Activated CD4-positive, CD25-positive, alpha-beta regulatory T cell (primary cell): ENCODE data around the gene TSPAN16.

Experiments
- DNase-seq, 4 experiments: peaks; one replicate each; lab custom pipeline; 2025; lab: John Stamatoyannopoulos, UW

The TSPAN16 gene

DNA sequence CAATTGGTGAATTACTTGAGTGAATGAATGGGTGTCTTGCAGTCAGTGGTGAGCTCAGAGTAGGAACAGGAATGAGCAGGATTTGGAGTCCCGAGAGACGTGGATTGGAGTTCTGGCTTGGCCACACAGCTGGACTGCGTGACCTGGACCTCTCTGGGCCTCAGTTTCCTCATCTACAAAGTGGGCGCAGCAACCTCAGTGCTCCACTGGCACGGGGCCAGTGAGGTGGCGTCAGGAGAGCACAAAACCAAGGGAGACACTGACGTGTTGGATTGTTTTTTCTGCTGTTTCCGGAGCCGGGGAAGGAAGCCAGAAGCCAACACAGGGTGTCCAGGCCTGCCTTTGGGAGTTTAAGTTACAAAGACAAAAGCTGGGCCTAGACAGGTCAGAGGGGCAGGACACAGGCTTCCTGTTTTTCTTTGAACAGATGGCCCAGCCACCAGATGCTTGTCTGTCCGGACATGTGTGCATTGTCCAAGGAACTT lies 27.1 kb upstream of the TSPAN16 start:
- no peak for DNase-seq

DNA sequence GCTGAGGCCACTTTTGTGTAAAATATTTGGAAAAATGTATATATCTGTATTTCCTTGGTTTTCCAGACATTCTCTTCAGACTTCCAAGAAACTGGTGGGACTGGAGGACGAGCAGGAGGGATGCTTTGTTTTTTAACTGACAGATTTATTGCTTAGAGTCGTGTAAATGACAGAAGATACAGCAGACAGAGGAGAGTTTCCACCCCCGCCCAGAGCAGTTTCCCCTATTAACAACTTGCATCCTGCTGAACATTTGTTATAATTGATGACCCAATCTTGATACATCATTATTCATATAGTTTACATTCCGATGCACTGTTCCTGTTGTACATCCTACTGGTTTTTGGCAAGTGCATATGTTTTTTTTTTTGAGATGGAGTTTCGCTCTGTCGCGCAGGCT lies 26.6 kb upstream of the TSPAN16 start:
- DNase-seq, result no peak

DNA sequence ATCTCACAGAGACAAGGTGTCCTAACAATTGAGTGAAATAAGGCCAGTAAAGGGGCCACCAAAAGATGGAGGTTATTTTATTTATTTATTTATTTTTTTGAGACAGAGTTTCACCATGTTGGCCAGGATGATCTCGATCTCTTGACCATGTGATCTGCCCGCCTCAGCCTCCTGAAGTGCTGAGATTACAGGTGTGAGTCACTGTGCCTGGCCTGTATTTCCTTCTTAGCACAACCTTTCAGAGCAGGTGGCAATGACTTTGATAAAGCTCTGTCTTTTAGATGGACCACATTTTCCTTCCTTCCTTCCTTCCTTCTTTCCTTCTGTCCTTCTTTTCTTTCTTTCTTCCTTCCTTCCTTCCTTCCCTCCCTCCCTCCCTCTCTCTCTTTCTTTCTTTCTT lies 22.7 kb upstream of the TSPAN16 start:
- no peak for DNase-seq

DNA sequence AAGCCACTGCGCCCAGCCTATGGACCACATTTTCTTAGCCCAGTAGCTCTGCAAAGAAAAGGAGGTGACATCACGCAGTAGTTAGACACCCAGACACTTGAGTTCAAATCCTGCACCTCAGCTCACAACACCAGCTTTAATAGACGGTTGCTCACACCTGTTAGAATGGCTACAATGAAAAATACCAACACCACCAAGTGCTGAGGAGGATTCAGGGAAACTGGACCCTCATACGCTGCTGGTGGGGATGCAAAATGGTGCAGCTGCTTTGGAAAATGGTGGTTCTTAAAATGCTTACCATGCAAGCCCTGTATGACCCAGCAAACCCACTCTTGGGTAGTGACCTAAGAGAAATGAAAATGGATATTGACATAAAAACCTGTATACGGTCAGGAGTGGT lies 22.0 kb upstream of the TSPAN16 start:
- DNase-seq, result no peak

DNA sequence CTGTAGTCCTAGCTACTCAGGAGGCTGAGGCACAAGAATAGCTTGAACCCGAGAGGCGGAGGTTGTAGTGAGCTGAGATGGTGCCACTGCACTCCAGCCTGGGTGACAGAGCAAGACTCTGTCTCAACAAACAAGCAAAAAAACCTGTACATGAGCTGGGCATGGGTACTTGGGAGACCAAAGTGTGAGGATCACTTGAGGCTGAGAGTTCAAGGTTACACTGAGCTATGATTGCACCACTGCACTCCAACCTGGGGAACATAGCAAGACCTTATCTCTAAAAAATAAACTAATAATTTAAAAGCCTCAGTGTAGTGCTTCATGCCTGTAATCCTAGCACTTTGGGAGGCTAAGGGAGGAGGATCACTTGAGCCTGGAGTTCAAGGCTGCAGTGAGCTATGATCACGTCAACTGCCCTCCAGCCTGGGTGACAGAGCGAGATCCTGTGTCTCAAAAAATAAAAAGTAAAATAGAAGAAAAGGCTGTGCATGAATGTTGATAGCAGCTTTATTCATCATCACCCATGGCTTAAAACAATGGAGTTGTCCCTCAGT lies 21.4 kb upstream of the TSPAN16 start:
- DNase-seq, result no peak

DNA sequence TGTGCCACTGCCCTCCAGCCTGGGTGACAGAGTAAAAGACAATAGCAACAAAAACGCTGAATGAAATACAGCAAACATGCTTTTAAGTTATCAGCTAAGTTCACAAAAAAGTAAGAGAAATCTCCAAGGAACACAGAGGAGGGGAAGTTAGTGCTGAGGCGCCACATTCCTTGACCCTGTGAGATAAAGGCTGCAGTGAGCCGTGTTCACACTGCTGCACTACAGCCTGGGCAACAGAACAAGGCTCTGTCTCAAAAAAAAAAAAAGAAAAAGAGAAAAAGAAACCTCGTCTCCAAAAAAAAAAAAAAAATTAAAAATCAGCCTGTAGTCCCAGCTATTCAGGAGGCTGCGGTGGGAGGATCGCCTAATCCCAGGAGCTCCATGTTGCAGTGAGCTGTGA lies 17.3 kb upstream of the TSPAN16 start:
- no peak for DNase-seq

DNA sequence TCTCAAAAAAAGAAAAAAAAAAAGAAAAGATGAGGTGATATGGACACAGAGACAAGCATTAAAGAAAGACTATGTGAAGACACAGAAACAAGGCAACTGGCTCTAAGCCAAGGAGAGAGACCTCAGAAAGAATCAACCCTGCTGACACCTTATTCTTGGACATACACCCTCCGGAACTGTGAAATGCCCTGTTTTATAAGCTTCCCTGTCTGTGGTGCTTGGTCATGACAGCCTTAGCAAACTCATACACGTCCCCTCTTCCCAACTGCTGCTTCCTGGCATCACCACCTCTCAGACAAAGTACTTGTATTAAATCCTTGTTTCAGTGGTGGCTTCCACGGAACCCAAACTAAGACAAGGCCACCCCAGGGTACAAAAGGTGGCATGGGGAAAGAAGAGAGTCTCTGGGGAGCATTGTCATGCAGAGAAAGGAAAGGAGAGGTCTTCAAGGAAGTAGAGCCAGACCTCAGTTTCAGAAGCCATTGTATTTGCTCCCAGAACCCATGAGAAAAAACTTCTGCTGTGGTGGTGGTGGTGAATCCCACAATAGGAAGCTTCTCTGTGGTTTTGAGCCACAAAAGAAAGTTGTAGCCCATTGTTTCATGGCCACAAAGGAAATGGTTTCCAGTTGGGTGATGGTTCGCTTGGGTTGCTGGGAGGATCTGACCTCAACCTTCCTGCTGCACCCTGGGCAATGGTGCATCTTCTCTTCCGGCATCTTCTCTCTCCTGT lies 16.3 kb upstream of the TSPAN16 start:
- no peak for DNase-seq

DNA sequence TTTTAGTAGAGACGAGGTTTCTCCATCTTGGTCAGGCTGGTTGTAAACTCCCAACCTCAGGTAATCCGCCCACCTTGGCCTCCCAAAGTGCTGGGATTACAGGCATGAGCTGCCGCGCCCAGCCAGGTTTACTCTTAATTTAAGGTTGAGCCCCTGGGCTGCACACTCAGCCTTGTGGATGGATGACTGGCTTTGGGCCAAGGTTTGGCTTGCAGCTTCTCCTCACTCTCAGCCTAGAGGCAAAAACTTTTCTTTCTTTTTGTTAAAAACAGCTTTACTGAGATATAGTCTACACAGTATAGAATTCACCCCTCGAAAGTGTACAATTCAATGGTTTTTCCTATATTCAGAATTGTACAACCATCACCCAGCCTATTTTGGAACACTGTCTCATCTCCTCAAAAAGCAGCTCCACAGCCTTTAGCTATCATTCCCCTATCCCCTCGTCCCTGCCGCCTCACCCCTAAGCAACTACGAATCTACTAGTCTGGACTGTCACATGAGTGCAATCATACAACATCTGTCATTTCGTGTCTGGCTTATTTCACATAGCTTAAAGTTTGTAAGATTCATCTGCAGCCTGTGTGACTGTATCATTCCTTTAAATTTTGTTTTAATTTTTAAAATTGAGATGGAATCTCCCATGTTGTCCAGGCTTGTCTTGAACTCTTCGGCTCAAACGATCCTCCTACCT lies 14.5 kb upstream of the TSPAN16 start:
- DNase-seq, result no peak

DNA sequence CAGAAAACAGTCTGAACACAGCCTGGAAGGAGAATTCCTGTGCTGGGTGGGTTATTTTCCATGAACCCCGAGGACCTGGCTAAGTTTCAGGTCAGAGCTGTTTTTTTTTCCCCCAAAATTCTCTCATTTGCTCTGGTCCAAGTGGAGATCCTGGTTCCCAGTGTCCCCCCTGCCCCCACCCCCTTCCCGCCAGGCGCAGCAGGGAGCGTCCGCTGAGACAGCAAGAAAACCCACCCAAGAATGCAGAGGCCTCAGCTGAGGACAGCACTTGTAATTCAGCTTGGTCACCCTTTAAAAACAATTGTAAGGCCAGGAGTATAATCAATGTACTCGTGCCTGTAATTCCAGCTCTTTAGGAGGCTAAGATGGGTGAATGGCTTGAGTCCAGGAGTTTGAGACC lies 11.4 kb upstream of the TSPAN16 start:
- DNase-seq, result no peak

DNA sequence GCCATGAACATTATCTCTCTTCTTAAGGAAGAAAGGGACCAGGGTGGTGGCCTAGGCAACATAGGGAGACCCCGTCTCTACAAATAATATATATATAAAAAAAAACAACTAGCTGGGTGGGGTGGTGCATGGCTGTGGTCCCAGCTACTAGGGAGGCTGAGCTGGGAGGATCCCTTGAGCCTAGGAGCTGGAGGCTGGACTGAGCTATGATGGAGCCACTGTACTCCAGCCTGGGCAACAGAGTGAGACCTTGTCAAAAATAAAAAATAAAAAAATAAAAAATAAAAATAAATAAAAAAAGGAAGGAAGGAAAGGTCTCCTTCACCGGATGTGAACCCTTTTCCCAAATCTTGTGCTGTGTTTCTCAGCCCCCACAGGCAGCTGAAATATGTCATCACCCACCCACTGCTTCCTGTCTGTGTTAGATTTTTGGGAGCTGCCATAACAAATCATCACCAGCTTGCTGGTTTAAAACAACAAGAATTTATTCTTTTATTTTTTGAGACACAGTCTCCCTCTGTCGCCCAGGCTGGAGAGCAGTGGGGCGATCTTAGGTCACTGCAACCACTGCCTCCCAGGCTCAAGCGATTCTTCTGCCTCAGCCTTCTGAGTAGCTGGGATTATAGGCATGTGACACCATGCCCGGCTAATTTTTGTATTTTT lies 9.5 kb upstream of the TSPAN16 start:
- no peak for DNase-seq

DNA sequence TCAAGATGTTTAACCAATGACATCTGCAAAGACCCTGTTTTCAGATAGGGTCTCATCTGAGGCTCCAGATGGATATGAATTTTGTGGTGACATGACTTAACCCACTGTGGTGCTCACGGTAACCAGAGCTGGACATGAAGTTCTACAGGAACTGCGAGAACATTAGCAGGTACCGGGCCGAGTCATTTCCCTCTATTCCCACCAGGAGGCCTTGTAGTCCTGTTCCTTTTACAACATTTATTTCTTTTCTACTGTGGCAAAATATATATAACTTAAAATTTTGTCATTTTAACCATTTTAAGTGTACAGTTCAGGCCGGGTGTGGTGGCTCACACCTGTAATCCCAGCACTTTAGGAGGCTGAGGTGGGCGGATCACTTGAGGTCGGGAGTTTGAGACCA lies 7.6 kb upstream of the TSPAN16 start:
- no peak for DNase-seq

DNA sequence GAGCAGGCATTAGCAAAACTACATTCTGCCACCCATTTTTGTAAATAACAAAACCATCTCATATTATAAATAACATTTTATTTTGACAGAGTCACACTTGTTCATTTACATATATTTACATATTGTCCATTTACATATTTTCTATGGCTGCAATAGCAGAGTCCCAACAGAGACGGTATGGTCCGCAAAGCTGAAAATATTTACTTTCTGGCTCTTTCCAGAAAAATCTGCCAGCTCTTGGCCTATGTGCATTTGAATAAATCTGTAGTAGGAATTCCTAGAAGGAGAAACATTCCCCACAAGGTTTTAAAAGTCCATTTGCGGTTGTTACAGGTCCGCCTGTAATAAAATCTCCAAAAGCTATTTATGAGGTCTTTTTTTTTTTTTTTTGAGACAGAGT lies 5.7 kb upstream of the TSPAN16 start:
- no peak for DNase-seq

DNA sequence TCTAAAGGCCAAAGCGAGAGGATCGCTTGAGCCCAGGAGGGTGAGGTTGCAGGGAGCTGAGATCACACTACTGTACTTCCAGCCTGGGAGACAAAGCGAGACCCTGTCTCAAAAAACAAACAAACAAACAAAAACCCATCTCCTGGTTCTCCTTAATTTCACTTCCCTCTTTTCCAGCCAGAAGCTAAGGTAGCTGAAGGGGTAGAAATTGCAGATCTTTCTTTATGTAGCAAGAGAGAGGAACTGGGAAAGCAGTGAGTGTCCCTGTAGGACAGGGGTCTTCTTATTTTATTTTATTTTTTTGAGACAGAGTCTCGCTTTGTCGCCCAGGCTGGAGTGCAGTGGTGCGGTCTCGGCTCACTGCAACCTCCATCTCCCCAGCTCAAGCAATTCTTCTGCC lies 4.5 kb upstream of the TSPAN16 start:
- no peak for DNase-seq

DNA sequence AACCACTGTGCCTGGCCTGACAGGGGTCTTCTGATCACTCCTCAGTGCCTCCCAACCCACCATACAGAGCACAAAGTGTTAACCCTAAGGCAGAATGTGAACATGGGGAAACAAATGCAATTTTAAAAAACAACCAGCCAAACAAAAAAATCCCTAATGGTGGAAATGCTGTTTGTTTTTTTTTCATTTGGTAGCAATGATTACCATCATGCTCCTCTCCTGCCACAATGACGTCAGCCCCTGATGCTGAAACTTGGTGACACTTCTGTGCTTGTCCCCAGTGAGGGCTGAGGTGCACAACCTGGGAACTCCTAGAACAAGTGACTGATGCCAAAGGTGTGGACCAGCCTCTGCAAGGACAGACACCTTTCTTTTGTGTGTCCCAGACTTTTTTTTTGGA lies 4.0 kb upstream of the TSPAN16 start:
- DNase-seq, result no peak

DNA sequence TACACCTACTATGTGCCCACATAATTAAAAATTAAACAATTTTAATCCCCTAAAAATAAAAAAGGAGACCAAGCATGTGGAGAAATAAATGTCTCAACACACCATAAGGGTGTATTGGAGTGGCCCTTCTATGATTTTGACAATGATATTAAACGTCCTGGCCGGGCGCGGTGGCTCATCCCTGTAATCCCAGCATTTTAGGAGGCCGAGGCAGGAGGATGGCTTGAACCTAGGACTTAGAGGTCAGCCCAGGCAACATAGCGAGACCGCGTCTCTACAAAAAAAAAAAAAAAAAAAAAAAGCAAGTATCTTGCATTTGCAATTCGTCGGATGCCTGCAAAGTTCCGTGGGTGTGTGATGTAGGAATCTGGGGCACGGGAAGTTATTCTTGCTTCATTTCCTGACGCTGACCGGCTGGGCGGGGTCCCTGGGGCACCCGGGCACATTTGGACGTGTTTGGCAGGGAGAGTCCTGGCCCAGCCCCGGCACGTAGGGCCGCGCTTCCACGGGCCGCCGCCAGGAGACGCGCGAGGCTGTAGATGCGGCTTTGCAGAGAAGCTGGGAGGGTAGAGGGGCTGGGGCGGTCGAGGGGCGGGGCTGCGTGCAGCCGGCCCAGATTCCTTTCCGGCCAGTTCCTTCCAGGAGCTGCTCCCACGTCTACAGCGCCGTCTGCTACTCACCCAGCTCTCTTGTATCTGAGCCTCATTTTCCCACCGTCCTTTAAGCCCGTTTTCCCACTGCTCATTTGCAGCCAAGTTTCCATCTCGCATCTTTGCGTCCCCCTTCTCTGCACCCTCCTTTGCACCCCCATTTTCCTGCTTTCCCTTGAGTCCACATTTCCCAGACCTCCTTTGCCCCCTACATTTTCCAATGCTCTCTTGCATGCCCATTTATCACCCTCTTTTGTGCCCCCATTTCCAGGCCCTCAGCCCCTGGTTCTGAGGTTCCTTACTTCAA lies 2.2 kb upstream of the TSPAN16 start:
- DNase-seq, result peak; percentile 62 to 76 (median 71)

DNA sequence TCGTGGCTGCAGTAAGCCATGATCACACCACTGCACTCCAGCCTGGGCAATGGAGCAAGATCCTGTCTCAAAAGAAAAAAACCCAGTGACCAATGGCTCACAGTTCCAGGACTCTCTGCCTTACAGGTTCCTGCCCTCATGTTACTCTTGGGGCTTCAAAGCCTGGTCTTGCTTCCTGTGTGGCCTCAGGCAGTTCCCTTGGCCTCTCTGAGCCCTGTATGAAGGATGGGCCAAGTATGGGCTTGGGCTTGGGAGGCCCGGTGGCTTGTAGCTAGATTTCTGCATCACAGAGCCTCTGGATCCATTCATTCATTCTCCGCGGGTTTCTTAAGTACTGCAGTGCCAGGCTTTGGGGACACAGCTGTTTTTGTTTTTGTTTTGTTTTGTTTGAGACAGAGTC lies 780 bp upstream of the TSPAN16 start:
- no peak for DNase-seq

DNA sequence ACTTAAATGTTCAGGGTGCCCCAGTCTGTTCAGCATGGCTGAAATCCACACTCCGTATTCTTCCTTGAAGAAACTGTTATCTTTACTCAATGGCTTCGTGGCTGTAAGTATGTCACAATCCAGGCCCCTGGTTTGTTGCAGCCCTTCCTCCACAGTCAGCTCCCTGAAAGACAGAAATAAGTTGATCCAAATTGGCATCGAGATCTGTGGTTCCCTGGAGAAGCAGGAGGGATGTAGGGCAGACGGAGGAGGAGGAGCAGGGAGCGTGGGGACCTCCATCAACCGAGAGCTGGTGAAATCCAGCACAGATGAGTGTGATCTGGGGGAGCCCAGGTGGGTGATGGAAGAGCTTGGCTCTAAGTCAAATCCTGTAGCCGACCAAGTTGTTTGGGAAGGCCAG lies 304 bp downstream of the TSPAN16 start:
- no peak for DNase-seq

DNA sequence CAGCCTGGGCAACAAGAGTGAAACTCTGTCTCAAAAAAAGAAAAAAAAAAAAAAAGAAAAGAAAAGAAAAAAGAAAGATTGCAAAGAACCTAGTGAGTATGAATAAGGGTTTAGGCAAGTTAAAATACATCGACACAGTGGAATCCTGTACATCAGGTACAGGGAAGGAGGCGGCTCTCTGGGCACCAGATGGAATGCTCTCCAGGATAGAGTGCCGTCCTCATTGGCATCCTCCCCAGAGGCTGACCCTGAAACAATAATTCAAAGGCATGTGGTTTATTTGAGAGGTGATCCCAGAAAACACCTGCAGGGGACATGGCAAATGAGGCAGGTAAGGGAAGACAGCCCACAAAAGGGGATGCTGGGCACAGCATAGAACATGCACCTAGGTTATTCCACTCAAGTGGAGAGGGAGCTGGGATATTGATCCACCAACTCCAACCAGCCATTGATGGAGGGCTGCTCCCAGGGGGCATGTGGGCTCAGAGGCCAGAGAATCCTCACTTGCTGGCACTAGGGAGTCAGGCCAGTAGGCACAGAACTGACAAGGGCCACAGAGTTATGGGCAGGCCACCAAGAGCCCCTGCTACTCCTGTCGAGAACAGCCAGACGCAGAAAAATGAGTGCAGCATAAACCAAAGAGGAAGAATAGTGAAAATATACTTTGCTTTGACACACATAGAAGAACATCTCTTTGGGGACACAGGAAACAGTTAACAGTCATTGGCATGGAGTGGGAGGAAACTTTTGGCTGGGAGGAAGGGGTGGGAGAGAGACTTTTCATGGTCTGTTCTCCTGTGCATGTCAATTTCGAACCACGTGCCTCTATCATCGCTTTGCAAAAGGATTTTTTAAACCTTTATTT lies 4.2 kb downstream of the TSPAN16 start:
- no peak for DNase-seq

DNA sequence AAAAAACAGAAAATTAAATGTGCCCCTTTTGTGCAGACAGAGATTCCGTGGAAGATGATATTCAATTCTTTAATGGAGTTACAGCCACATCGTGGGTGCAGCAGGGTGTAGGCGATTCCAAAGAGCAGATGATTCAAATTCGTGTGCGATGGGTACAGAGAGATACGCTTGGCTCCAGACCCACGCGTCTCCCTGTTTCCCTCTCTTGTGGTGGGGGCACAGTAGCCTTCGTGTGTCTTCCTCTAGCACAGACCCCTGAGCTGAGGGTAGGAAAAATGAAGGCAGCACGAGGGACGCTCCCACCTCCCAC lies 4.8 kb downstream of the TSPAN16 start:
- DNase-seq, result no peak

DNA sequence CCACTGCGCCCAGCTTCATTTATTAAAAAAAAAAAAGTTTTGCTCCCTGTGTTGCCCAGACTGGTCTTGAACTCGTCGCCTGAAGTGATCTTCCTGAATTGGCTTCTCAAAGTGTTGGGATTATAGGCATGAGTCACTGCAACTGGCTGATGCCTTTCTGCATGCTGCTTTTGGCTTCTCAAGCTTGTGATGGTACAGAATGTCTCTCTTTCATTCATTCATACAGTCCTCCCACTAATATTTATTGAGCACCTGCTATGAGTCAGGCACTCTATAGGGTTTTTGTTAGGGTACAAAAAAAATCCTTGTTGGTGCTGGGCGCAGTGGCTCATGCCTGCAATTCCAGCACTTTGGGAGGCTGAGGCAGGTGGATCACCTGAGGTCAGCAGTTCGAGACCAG lies 9.0 kb downstream of the TSPAN16 start:
- no peak for DNase-seq

DNA sequence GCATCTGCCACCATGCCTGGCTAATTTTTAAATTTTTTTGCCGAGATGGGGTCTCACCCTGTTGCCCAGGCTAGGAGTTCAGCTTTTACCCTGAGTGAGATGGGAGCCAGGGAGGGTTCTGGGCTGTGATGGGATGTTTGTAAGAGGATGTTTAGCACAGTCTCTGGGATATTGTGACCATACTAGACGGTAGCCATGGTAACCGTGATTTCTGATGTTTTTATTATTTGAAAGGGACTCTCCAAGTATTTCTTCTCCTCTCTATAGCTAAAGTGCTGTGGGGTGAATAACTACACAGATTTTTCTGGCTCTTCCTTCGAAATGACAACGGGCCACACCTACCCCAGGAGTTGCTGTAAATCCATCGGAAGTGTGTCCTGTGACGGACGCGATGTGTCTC lies 10.4 kb downstream of the TSPAN16 start:
- no peak for DNase-seq
